Stimulated activated CD8-positive, alpha-beta memory T cell treated with anti-CD3 and anti-CD28 coated beads, Interleukin-4, amount 100 ng/mL, for 4 hours (primary cell): ENCODE results near the gene KRT34.
"Not testable (repeated sequence)": the region's sequence is repeated elsewhere in the genome, so short reads cannot be mapped to it uniquely, and the experiment has no call there.

ENCODE experiments used
- DNase-seq, 2 donors: peaks; one replicate each; pipeline ENCODE4 v3.0.0-alpha.2; 2020; ENCODE audit warnings: low read depth in 2 of 2, low spot score in 1 of 2

KRT34 gene

DNA sequence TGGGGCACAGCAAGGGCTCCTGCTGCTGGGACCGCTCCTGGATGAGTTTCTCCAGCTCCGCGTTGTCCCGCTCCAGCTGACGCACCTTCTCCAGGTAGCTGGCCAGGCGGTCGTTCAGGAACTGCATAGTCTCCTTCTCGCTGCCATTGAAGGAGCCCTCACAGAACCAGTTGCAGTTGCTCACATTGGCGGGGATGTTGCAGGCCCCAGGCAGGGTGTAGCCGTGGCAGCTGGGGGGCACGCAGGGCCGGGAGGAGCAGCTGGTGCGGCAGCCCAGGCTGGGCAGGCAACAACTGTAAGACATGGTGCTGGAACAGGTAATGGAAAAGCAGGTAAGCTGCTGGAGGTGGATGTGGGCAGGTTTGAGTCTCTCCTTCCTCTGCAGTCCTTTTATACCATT lies at the start of gene KRT34:
Gene KRT34, minus strand, starts transcription at position 364 of the 400 bp plus-strand sequence. Its CDS starts 60 bp downstream, at position 304.
- not testable (repeated sequence) for DNase-seq

DNA sequence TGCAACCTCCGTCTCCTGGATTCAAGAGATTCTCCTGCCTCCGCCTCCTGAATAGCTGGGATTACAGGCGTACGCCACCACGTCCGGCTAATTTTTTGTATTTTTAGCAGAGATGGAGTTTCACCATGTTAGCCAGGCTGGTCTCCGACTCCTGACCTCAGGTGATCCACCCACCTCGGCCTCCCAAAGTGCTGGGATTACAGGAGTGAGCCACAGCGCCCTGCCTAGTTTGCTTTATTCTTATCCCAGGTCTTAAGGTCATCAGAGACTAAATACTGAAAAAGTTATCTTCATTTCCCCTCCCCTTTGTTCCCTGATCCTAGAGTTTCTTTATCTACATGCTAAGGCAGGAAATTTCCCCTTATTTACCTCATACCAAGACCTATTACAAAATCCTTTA lies 48.3 kb upstream of the KRT34 start:
- DNase-seq: not testable (repeated sequence)

DNA sequence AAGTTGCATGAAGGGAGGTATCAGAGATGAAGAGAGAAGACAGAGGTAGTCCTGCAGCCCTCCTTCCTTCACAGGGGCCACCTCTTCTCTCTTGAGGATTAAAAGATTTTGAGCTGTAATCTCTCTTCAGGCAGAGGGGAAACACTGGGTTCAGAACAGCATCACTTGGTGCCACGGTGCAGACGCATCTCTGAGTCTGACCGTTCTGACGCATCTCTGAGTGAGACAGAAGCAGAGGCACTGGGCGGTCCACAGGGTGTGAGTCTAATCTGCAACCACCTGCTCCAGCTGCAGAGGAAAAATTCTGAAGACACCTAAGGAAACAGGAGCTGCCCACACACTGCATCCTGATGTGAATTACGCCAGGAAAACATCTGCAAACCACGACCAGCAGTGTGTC lies 47.6 kb upstream of the KRT34 start:
- no peak for DNase-seq

DNA sequence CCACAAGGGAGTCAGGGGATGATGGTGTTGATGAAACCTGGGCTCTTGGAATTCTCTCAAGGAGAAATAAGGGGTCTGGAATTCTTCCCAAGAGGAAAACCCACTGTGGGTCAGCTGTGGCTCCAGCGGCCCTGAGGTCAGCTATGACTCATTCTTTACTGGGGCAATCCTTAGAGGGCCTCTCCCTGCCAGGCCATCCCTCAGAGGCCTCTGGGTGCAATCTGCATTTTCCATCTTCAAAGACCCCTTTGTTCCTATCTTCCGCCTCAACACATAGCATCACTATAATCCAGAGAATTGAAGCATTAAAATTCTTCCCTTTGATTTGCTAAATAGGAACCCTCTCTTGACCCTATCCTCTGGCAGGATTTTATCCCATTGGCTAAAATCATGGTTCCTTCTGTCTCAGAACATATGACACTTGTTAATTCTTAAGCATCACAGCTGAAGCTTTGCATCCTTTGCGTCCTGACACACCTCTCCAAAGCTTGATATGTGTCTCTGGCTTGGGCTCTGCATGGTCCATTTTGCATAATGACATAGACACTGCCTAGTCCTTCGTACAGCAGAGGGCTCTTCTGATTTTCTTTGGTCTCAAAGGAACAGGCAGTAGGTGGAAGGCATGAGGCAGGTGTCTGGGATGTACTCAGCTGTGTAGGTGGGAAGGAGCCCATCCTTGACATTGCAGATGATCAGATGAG lies 46.6 kb upstream of the KRT34 start:
- DNase-seq: no peak

DNA sequence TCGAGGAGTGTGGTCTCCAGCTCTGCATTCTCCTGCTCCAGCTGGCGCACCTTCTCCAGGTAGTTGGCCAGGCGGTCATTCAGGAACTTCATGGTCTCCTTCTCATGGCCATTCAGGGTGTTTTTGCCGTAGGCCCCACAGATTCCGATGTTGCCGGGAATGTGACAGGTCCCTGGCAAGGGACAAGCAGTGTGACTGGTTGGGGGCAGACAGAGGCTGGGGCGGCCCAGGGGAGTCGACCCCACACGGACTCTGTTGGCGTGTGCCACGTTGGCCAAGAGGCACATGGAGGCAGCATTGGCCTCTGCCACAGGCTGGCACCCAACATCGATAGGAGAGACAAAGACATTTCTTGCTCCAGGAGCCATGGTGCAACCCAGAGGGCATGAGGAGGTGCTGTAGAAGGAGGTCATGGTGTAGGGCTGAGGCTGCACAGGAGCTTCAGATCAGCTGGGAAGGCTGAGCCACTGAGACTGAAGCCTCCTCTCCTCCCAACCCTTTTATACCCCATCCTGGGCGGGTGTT lies 42.1 kb upstream of the KRT34 start, which contains the start of gene KRT37:
Gene KRT37, minus strand, starts transcription at position 475 of the 525 bp plus-strand sequence. Its CDS starts 62 bp downstream, at position 413.
- no peak for DNase-seq

DNA sequence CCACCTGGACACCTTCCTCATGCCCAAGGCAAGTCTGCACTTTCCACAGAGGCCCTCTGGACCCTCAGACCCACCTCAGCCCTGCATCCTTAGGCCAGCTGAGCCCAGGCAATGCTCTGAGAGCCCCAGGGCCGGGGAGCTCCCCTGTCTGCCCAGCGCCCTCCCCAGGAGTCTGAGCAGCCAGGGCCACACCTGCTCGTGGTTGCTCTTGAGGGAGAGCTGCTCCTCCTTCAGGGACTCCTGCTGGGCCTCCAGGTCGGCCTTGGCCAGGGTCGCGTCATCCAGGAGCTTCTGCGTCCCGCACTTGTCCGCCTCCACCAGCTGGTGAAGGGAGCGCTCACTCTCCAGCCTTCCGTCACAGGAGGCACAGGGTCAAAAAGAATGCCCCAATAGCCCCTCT lies 40.5 kb upstream of the KRT34 start:
- not testable (repeated sequence) for DNase-seq

DNA sequence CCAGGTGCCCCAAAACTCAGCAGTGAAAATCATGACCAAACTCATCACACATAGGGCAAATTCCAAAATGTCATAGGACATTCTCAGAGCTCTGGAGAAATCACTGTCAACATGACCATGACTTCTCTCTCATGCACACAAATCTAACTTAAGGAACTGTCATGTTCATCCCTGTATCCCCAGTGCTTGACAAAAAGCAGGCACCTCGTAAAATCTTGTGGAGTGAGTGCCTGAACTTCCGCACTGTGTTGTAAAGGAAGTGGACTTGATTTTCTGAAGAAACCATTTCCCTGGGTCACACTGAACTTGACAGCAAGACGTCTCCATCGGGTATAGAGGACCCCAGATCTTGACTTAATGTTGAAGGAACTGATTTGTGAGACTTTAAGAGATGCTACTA lies 39.5 kb upstream of the KRT34 start:
- DNase-seq: no peak

DNA sequence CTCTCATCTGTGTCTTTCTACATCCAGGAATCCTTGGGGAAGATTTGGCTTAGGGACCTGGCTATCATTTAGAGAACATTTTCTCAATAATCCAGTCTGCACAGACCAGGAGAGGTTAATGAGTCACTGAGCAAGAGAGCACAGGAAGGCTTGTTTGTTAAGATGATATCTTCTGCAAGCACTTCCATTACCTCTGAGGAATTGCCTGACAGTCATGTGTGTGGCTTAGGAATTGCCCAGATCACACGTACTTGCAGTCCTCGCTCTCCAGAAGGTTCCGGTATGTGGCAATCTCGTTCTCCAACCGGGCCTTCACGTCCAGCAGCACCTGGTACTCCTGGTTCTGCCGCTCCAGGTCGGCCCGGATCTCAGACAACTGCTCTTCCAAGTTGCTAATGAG lies 39.0 kb upstream of the KRT34 start:
- no peak for DNase-seq

DNA sequence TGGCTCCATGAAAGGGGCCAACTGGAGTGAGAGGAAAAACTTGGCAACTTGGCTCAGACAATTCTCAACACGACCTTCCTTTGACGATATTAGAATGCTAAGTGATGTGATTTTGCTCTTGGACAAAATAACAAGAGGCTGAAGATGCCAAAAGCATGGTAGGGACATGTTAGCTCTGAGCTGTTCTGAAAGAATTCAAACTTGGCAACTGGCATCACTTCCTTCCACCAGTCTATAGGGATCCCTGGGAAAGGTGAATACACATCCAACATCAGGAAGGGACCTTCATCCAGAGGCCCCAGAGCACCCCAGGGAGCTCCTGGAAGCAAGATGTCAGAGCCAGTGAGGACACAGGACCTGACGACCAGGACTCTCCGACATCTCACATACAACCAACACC lies 38.0 kb upstream of the KRT34 start:
- no peak for DNase-seq

DNA sequence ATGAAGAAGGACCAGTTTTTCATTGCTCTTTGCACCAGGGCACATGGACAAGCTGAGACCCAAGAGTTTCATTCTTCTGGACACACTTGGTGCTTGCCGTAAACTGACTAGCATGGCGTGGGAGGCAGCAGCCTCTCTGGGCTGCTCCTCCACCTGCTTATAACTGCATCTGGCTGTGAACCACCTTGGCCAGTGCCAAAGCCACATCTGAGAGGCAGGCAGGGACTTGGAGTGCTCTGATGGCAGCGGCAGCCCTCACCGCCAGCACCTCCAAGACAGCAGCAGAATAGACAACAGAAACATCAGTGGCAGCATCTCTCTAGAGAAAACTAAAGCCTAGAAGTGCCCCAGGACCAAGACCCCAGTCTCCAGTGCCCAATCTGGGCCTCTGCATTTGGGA lies 37.6 kb upstream of the KRT34 start:
- DNase-seq: no peak

DNA sequence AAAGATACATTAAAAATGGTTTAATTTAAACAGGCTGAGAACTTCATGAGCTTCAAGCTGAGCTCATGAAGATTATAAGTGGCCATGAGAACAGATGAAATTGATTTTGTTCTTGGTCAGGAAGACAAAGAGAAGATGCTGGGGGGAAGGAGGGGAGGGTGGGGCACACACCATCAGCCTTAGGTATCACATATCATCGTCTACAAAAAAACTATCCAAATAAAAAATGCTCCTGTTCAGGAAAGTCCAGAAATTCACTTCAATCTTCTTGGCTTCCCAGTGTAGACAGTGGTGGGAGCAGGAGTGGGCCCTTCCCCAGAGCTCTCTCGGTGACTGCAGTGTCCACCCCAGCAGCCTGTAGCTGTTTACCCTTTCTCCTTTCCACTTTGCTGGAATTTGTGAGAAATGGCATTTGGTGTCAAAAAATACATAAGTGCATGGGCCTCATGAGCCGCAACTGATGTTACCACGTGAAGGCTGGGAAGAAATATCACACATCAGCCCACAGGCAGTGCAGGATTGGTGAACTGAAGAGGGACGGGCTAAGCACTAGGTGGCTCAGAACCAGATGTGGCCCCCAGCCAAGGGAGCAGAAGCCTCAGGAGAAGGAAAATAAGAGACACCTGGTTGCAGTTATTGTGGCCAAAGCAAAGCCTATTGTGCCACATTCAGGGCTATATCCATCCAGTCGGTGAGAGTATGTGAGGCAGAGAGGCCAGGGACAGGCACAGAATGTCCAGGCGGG lies 36.2 kb upstream of the KRT34 start:
- DNase-seq: no peak

DNA sequence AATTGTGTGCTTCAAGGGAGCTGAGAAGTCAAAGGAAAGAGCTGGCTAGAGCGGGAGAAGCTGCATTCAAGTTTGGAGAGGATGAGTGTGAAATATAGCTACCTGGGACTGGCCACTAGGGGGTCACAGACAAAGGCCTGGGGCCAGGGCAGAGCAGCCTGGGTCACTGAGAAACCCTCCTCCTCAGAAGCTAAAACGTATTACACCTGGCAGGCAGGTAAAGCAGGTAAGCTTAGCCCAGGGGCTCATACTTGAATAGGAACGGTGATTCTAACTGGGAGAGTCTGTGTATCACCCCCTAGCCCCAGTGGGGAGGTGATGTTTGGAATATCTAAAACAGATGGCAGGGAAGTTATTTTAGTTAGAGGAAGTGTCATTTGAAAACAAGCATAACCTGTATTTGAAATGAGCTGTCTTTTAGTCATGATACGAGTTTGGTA lies 35.5 kb upstream of the KRT34 start:
- no peak for DNase-seq

DNA sequence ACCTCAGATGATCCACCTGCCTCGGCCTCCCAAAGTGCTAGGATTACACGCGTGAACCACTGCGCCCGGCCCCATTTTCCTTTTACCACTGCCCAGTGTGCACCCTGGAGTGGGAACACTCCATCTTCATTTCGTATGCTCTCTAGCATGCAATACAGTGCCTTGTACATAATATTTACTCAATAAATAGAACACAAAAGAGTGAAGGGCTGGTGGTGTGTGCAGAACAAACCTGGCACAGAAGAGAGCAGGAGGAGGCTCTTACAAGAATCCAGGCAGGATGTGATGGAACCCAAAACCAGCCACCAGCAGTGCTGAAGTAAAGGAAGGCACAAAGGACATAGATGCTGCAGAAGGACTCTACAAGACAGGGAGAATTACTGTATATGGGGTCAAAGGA lies 35.0 kb upstream of the KRT34 start:
- no peak for DNase-seq

DNA sequence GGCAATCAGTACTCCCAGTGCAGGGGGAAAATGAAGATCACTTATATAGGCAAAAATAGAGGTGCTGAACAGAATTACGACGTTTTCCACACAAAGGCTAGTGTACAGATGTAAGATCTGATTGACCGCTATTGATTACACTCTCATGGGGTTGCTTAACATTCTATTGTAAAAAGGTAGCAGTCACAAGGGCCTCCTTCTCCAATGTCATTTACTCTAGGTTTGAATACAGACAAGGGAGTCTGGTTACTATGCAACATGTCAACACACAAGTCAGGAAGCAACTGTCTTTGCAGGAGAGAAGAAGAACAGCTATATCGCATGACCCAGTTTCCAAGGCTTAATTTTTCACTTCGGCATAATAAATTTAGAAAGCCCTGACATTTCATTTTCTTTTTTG lies 34.4 kb upstream of the KRT34 start:
- no peak for DNase-seq

DNA sequence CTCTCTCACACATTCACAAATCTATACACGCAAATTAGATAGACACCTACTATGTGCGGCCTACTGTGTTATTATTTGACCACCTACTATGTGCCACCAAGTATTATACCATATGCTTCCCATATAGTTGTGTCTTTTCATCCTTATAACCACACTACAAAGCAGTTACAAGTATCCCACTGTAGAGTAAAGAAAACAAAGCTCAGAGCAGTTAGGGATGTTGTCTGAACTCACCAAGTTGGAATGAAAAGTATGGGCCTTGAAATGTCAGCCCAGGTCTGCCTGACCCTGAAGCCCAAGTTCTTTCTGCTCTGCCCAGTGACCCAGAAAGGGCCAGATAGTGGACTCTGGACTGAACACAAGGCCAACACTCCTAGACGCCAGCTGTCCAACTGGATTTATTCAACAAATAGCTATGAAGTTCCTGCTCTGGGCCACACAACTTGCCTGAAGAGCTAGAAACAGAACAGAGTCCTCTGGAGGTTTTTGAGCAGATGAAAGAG lies 33.8 kb upstream of the KRT34 start:
- DNase-seq: no peak

DNA sequence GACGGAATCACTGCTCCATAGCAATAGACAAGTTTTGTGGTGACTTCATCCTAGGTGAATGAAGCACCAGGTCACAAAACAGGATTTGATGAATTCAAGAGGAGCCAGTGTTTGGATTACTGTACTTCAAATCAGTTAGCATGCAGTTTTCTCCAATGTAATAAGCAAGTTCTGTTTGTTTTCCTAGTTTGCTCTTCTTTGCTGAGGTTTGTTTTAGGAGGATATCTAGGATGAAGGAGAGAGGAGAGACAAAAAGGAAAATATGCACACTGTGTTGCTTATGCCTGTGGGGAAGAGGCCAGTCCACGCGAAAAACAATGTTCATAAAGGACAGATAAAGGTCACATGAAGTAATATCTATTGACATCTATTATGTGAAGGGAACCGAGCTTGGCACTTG lies 33.3 kb upstream of the KRT34 start:
- DNase-seq: no peak

DNA sequence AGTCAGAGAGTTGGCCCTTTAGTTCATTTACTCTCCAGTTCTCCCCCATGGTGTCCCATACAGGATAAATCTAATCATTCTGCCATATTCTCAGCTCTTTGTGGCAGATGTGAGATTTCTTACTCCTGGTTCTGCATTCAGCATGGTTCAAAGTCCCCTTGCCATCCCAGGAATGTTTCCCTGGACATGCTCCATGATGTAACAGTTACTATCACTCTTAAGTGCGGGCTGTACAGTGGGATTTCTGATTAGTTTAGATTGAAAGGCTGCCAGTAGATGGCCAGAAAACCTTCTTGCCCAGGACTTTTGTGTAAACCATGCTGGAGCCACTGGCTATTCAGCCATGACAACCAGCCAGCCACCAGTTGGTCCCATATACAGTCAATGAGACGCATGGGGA lies 31.9 kb upstream of the KRT34 start:
- DNase-seq: no peak

DNA sequence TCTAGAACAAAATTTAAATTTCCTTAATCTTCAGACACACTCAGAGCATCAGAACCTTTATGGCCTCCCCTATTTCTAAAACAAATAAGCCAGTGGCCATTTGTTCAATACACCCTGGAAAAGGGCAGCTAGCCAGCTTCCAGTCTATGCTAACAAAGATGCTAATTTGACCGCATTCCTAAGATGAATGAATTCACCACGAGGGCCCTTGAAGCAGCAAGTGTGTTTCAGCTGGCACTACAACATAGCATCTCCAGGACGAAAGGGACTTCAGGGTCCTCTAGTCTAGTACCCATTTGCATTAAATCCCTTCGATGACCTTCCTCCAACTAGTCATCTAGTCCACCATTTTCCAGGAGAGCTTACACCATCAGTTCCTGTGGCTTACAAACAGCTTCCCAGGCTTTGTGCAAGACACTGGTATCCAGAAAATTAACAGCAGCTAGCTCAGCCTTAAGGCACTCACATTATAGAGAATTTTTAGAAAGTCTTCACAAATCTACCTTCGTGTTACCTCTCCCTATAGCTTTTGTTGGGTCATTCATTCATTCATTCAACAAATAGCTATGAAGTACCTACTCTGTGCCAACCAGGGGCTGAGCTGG lies 31.3 kb upstream of the KRT34 start:
- DNase-seq: no peak

DNA sequence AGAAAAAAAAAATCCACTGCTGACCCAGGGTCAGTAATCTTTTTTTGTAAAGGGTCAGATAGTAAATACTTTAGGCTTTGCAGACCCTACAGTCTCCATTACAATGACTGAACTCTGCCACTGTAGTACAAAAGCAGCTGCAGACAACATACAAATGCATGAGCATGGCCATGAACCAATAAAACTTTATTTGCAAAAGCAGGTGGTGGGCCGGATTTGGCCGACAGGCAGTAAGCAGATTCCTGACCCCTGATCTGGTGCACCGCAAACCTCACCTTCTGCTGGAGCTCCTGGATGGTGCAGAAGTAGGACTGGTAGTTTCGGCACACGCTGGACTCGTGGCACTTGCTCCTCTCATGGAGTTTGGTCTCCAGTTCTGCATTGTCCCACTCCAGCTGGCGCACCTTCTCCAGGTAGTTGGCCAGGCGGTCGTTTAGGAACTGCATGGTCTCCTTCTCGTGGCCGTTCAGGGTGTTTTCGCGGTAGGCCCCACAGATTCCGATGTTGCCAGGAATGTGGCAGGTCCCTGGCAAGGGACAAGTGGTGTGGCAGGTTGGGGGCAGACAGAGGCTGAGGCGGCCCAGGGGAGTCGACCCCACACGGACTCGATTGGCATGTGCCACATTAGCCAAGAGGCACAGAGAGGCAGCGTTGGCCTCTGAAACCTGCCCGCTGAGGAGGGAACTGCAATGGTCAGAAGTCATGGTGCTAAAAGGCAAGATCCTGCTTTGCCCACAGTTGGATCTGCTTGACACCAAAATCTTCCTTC lies 29.1 kb upstream of the KRT34 start:
- no peak for DNase-seq

DNA sequence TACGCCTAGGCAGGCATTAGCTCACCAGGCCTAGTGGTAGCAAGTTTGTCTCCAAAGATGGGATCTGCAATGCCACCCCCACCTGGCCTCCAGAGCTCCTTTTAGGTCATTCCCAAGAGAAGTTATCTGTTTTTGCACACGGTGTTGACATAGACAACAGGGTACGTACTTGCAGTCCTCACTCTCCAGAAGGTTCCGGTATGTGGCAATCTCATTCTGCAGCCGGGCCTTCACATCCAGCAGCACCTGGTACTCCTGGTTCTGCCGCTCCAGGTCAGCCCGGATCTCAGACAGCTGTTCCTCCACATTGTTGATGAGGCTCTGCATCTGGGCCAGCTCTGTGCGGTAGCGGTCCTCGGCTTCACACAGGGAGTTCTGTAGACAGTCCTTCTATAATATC lies 25.1 kb upstream of the KRT34 start:
- no peak for DNase-seq

DNA sequence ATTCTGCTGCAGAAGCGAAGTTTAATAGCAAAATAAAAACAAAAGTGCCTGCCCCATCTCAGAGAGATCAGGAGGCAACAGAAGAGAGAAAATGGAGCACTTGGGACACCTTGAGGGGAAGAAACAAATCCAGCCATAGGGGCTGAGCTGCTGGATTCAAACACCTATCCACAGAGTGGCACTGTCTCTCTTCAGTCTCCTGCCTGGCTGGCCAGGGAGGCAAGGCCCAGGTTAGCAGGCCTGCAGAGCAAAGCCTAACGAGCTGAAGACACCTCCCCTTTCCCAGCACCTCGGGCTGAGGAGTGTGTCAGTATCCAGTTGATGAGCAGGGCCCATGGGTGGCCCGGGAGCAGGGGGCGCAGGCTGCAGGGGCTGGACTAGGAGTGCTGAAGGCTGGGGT lies 24.1 kb upstream of the KRT34 start:
- DNase-seq: no peak
